GM18520 (cell line): Measurements from ENCODE around the gene CHRNA4.

Experiments
- ATAC-seq: cut with Tn5 transposase; IDR thresholded peaks from one replicate; pipeline ENCODE4 v1.9.1; 2021; ENCODE audit not compliant: unreplicated experiment

Gene CHRNA4

GRCh38 chr20:63364801-63365585 is 3.8 kb upstream of the CHRNA4 start:
- no peak for ATAC-seq

GRCh38 chr20:63363981-63364561 is 2.9 kb upstream of the CHRNA4 start:
- no peak for ATAC-seq

- ATAC-seq: no peak
Measured at GRCh38 chr20:63363013-63363957, 2.1 kb upstream of the CHRNA4 start.

- ATAC-seq: no peak
Measured at GRCh38 chr20:63362436-63363009, 1.4 kb upstream of the CHRNA4 start.

DNA sequence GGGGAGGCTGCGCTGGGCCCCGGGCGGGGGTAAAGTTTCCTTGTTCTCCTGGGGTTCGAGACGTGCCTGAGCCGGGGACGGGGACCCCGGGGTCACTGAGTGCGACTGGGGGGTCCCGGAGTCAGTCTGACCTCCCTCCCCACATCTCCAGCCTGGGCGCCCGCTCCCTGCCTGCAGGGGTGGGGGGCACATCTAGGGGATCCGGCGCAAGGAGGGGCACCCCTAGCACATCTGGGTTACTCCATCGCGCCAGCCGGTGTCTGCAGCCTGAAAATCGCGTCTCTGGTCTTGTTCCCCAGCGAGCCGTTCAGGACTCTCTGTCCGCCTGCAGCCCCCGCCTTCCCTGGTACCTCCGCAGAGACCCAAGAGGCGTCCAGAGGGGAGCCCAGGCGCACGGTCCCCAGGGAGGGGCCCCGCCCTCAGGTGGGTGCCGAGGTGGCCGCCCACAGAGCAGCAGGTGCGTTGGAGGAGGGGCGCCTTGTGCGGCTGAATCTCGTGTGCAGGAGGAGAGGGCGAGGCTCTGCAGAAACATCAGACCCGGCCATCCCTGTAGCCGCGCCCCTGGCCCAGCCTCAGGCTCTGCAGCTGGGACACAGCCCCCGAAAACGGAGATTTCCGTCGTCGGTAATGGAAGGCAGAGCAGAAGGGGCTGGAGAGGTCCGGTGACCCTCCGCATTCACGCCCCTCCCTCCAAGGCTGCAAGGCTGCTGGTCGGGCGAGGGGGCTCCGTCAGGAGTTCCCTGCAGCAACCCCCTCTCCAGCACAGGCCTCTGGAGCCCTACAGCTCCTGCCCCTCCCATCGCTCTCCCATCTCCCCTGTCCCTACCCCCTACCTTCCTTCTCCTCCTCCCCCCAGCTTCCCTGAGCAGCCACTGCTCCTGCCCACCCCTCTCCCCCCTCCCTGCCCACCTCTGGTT is 628 bp upstream of the CHRNA4 start:
- ATAC-seq: no peak

- ATAC-seq: no peak
Measured at GRCh38 chr20:63359937-63360849, 956 bp downstream of the CHRNA4 start.

- no peak for ATAC-seq
Measured at GRCh38 chr20:63359164-63359934, 1.8 kb downstream of the CHRNA4 start.

- no peak for ATAC-seq
Measured at GRCh38 chr20:63357921-63358905, 2.9 kb downstream of the CHRNA4 start.

DNA sequence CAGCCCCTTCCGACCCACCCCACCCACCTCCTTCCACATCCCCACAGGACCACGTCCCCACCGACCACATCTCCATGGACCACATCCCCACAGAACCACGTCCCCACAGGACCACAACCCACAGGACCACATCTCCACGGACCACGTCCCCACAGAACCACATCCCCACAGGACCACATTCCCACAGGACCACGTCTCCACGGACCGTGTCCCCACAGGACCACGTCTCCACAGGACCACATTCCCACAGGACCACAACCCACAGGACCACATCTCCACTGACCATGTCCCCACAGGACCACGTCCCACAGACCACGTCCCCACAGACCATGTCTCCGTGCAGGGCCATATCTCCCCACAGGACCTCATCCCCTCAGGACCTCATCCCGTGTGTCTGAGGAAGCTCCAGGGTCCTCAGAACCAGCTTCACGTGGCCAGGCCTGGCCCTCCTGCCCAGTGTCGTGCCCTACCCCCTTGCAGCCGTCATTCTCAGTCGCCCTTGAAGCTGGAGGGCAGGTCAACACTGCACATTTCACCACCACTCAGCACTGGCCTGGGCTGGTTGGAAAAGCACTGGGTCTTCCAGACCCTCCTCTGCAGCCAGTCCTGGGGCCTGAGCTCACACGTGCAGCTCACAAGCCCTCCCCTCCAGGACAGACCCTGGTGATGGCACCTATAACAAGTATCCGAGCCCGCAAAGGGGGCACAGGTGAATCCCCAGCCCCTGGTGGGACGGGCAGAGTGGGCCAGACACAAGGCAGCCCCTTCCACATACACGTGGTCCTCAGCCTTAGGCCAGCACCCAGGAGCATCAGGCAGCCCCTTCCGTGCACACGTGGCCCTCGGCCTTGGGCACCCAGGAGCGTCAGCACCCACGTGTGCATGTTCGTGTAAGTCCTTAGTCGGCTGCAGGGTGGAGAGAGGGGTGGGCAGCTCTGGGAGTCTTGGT is 3.9 kb downstream of the CHRNA4 start:
- ATAC-seq: no peak

DNA sequence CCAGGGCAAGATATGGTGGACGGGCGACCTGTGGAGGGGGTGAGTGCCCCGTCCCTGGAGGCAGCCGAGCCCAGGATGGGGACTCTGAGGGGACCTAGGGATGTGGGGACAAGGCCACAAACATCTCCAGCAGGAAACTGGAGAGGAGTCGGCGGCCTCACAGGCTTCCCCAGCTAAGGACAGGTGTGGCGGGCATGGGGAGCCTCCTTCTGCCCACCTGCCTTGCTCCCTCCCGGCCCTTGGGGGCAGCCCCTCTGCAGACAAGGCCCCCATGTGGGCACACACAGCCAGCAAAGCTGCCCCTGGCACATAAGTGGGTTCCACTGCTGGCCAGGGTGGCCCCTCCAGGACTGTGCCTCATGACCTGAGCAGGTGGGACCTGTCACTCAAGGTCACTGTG is 4.6 kb downstream of the CHRNA4 start:
- no peak for ATAC-seq

DNA sequence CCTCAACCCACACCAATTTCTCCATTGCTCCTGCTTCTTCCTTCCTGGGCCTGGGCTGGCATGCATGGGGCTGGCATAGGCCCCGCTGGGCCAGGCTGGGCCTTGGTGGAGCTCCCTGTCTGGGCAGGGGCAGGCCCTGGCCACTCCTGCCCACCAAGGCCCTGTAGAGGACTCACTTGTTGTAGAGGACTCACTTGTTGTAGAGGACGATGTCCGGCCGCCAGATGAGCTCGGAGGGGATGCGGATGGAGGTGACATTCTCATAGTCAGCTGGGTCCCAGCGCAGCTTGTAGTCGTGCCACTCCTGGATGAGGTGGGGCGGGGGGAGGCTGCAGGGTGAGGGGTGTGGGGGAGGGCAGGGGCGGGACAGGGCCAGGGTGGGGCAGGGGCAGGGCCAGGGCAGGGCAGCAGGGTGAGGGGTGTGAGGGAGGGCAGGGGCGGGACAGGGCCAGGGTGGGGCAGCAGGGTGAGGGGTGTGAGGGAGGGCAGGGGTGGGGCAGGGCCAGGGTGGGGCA is 5.3 kb downstream of the CHRNA4 start:
- no peak for ATAC-seq

DNA sequence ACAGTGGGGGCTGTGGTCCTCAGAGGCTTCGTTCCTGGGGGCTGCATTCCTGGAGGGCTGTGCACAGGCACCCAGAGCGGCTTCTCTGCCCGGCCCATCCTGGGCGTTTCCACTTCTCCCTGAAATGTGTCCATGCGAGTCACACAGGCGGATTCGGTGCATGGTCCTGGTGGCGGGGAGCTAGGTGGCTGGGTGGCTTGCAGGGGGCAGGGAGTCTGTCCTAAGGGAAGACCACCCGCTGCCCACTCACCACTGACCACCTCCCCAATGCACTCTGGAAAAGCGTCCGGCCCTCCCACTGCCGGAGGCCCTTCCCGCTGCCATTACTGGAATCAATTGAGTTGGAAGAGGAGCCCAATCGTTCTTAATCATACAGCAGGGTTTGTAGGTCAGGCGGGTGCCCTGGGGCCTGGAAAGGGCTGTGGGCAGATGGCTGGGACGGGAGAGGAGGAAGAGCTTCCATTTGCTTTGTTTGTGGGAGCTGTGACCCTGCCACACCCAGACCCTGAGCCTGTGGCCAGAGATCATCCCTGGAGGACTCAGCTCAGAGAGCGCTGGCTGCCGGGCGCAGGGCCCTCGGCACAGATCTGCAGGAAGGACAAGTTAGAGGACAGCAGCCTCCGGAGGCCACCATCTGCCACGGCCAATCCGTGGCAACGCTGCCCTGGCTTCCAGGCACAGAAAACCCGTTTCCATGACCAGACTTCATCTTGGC is 6.4 kb downstream of the CHRNA4 start:
- ATAC-seq: no peak

- no peak for ATAC-seq
Measured at GRCh38 chr20:63352811-63353221, 8.3 kb downstream of the CHRNA4 start.

DNA sequence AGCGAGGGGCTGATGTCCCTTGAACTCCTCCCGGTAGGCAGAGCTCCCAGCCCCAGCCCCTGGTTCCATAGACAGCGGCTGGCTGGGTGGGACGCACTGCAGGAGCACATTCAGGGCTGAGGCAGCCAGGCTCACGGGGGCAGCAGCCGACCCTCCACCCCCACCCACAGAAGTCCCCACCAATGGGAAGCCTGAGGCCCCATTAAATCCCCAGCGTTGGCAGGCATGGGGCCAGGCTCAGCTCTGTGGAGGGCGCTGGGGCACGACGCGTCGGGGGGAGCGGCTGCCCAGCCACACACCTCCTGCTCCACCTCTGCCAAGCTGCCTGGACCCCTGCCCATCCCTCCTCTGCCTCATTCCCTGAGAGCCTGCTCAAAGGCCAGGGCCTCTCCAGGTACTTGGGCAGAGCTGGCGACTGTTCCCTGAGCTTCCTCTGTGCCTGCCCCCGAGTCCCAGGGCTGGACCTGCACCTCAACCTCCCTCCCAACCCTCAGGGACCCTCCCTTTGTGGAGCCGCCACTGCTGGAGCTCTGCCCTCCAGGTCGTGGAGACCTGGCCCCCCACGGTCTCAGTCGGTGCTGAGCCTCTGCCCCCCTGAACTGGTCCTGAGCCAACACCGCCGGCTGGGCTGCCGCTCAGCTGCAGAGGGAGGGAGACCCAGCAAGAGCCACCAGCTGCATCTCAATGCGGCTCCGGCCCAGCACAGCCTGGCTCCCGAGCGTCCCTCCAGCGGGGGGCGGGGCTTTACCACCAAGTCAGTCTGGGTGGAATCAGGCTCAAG is 9.1 kb downstream of the CHRNA4 start:
- no peak for ATAC-seq

DNA sequence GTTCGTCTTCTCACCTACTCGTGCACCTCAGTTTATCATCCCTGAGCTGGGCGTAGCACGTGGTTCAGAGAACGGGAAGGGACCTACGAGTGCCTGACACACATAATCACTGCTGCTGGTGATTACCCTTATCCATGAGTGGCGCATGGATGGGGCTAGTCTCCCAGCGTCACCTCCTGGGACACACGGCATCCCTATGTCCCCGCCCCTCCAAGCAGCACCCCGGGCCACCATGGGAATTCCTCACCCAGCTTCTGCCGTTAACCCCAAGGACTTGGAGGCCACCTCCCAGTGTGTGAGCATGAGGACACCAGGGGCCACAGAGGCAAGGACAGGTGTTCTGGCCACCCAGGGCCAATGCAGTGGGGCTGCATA is 9.8 kb downstream of the CHRNA4 start:
- ATAC-seq: no peak
